Left ventricle myocardium inferior (tissue), 1 donor: ENCODE measurements around the gene SLFN11. TPM values are rescaled to one million over a fixed set of nuclear protein-coding genes. Genes with fewer than 3 reads are reported as not detected.

ENCODE experiments used
- DNase-seq: peaks from one replicate; pipeline ENCODE4 v3.0.0-alpha.2; 2020
- H3K27ac ChIP-seq: fragments of 200-600 bp; replicated peaks from 2 replicates; pipeline ENCODE4 v1.8.0; 2021
- H3K27me3 ChIP-seq: fragments of 200-600 bp; 2 replicates; pipeline ENCODE4 v1.8.0; 2021; ENCODE audit warnings: low read depth
- H3K36me3 ChIP-seq: fragments of 200-600 bp; 2 replicates; pipeline ENCODE4 v1.8.0; 2021
- H3K4me1 ChIP-seq: fragments of 200-600 bp; 2 replicates; pipeline ENCODE4 v1.8.0; 2021
- H3K4me3 ChIP-seq: fragments of 200-600 bp; 2 replicates; pipeline ENCODE4 v1.8.0; 2021; ENCODE audit warnings: mild to moderate bottlenecking, moderate library complexity
- H3K9me3 ChIP-seq: fragments of 200-600 bp; replicated peaks from 2 replicates; pipeline ENCODE4 v1.8.0; 2021
- CTCF ChIP-seq: fragments of 200-600 bp; IDR thresholded peaks from 2 replicates; pipeline ENCODE4 v1.8.0; 2021; ENCODE audit warnings: antibody characterized with exemption, mild to moderate bottlenecking, borderline replicate concordance
- intact Hi-C: fragments of 100-400 bp; cut with micrococcal nuclease; formaldehyde crosslinking; loops from one replicate; pipeline ENCODE4 v1.11.0; 2022
- total RNA-seq: library from RNA; stranded (reverse); fragmentation: NEBNext Ultra II Directional; extraction: Animal tissue kit (Norgen Biotek cat#: 25700); gene quantifications from one replicate; pipeline ENCODE4 v1.2.1, GENCODE V29; 2021
- donor health status: DM: no; HTN: yes; CAD: no; lungs with severe emphysema.

Gene SLFN11
- total RNA-seq, 1 donor from 2014 or later, result 15.1 TPM

GRCh38 chr17:35352284-35352683 lies 21.1 kb downstream of the SLFN11 start:
- intact Hi-C loops, result no loop called here
- Histone ChIP-seq H3K9me3 (no peaks in the 10 kb centered on the region), H3K36me3 (peaks cover 56% of the 10 kb centered on the region)

GRCh38 chr17:35350493-35350892 lies 22.9 kb downstream of the SLFN11 start:
- no peak overlapping the region for H3K4me3 ChIP-seq
- peaks cover 20% of the 10 kb centered on the region for H3K4me1 ChIP-seq
- DNase-seq, result no peak
- H3K27ac ChIP-seq, result peak overlapping the region; percentile 9
- H3K9me3 ChIP-seq, result no peaks in the 10 kb centered on the region
- intact Hi-C loops, result no loop called here
- no peak for TF ChIP-seq CTCF
- H3K27me3 ChIP-seq, result peaks cover 38% of the 10 kb centered on the region
- peaks cover 44% of the 10 kb centered on the region for H3K36me3 ChIP-seq

More at GRCh38 chr17:35352284-35352683, 21.1 kb downstream of the SLFN11 start:
- H3K27ac ChIP-seq, result no peak overlapping the region
- TF ChIP-seq CTCF, result no peak
- peaks cover 21% of the 10 kb centered on the region for H3K27me3 ChIP-seq
- DNase-seq, result no peak
- H3K4me3 ChIP-seq, result no peak overlapping the region
- H3K4me1 ChIP-seq, result peaks cover 4% of the 10 kb centered on the region

- peaks cover 14% of the 10 kb centered on the region for H3K36me3 ChIP-seq
- peaks cover 66% of the 10 kb centered on the region for H3K27me3 ChIP-seq
- H3K4me3 ChIP-seq, result peak overlapping the region; percentile 62
- peak; percentile 79 for DNase-seq
- H3K27ac ChIP-seq, result peak overlapping the region; percentile 92
- peaks cover 16% of the 10 kb centered on the region for H3K9me3 ChIP-seq
- intact Hi-C loops, result no loop called here
- H3K4me1 ChIP-seq, result peaks cover 31% of the 10 kb centered on the region
- peak; percentile 23 for TF ChIP-seq CTCF
Measured at GRCh38 chr17:35345926-35346771, 27.3 kb downstream of the SLFN11 start.

GRCh38 chr17:35345445-35345925 lies 27.9 kb downstream of the SLFN11 start:
- Histone ChIP-seq H3K36me3 (peaks cover 8% of the 10 kb centered on the region), H3K27ac (peak overlapping the region; percentile 92), H3K9me3 (peaks cover 23% of the 10 kb centered on the region), H3K4me3 (peak overlapping the region; percentile 62), H3K27me3 (peaks cover 66% of the 10 kb centered on the region), H3K4me1 (peaks cover 31% of the 10 kb centered on the region)
- TF ChIP-seq CTCF, result no peak
- DNase-seq, result no peak
- intact Hi-C loops, result no loop called here

GRCh38 chr17:35344262-35344661 lies 29.2 kb downstream of the SLFN11 start:
- H3K27ac ChIP-seq, result peak overlapping the region; percentile 28
- no peaks in the 10 kb centered on the region for H3K36me3 ChIP-seq
- intact Hi-C loops, result no loop called here
- DNase-seq, result no peak
- peaks cover 27% of the 10 kb centered on the region for H3K9me3 ChIP-seq
- no peak for TF ChIP-seq CTCF
- H3K4me1 ChIP-seq, result peaks cover 31% of the 10 kb centered on the region
- H3K27me3 ChIP-seq, result peaks cover 63% of the 10 kb centered on the region
- H3K4me3 ChIP-seq, result no peak overlapping the region
